Measurements from ENCODE around the gene ANO9. TPM values are rescaled to one million over a fixed set of nuclear protein-coding genes. Genes with fewer than 3 reads are reported as not detected.

The ANO9 gene
- total RNA-seq = under 0.01 TPM in 1 of 2 replicates, not detected in the other

DNA sequence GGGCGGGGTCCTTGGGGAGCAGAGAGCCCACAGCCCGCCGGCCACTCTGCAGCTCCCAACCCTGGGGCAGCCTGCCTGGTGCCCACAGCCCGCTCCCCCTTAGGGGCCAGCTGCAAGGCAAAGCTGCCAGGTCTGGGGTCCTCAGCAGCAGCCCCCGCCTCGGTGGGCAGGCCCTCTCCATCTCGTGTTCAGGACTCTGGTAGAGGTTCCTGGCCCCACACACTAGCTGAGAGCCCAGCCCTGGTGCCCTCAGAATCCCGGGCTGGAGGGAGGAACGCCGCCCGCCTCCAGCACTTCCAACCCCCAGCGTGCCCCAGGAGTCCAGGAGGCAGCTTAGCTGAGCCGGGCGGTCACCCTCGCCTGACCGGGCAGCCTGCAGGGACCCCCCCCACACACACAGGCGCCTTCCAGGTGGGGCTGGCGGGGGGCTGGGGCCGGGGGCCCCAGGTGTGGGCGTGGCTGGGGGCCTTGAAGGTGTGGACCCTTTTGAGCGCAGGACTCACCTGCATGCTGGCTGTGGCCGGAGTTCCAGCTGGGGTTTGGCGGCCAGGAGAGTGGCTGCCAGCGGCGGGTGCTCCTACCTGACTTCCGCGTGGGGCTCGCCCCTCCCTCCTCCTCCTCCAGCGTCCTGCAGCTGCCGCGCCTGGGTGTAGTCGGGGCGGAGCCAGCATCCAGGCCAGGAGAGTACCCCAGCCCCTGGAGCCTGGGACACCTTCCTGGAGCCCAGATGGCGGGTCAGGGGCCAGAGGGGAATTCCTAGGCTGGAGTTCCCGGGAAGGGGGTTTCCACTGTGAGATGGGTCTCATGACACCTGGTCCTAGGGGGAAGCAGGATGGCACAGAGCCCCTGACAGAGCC, at the start of gene ANO9:
Gene ANO9 (minus strand): TSS at position 594 of the 857 bp plus-strand sequence. CDS start 85 bp downstream, at position 509.

DNA sequence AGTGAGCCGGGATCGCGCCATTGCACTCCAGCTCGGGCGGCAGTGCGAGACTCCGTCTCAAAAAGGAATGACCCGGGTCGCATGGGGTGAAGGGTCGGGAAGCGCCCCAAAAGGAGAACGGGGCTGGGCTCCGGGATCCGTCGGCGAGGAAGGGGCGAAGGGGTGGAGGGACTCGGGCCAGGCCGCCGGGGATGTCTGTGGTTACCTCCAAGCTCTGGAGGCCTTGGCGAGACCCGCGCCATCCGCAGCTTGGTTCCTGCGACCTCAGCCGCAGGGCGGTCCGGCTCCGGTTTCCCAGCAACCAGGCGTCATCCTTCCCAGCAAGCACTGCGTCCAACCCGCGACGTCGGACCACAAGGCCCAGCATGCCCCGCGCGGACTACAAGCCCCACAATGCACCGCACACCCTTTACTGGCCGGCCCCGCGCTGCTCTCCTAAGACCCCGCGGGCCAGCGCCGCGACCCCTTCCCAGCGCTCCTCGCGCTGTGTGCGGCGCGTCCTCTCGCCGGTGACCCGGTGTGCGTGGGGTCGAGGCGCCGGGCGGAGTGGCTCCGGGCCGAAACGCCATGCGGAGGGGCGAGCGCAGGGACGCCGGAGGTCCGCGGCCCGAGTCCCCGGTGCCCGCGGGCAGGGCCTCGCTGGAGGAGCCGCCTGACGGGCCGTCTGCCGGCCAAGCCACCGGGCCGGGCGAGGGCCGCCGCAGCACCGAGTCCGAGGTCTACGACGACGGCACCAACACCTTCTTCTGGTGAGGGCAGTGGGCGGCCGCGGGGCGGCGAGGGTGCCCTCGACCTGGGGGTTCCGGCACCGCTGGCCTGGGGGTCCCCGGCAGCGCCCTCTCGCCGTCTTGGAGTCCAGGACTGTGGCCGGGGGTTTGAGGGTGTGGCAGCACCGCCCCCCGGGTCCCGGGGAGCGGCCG, 8.3 kb upstream of the ANO9 start, which contains the start of gene PTDSS2:
Gene PTDSS2 (plus strand): TSS at position 391 of the 920 bp plus-strand sequence. CDS start 177 bp downstream, at position 568.

GRCh38 chr11:394034-394857, 47.6 kb downstream of the ANO9 start, which contains the start of gene PKP3:
Gene PKP3, plus strand, starts transcription at chr11:394209. Its CDS starts 84 bp downstream, at chr11:394293.

DNA sequence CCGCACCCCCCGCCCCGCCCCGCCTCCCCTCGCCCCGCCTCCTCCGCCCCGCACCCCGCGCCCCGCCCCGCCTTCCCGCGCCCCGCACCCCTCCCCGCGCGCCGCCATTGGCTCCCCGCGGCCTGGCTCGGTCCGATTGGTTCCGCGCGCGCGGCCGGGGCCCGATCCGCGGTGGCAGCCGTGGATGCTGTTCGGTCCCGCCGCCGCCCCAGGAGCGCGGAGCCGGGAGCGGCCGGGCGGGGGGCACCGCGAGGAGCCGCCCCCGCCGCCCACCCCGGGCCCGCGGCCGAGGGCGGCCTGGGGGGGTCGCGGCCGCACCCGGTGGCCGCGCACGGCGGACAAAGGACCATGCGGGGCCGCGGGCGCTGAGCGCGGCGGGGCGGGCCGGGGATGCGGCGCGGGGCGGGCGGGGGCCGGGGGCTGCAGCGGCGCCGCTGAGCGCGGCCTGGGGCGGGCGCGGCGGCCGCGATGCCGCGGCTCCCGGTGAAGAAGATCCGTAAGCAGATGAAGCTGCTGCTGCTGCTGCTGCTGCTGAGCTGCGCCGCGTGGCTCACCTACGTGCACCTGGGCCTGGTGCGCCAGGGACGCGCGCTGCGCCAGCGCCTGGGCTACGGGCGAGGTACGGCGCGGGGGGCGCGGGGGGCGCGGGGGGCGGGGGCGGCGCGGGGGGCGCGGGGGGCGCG, 72.3 kb downstream of the ANO9 start, which contains the start of gene B4GALNT4:
Gene B4GALNT4 (plus strand): TSS at position 164 of the 683 bp plus-strand sequence. CDS start 305 bp downstream, at position 469.

Small RNA genes lying within 50 kb of the gene (small RNA-seq; reads per million reads assigned to genes)
- gene RN7SL838P = not detected

Other genes starting within 250 kb of the ANO9 start
- not detected in 2 replicates for gene SCGB1C1, start 248.9 kb downstream of the ANO9 start, total RNA-seq
- gene BET1L, start 234.6 kb downstream of the ANO9 start, total RNA-seq = 16.4 and 17.3 TPM in 2 replicates
- gene RIC8A, start 234.3 kb downstream of the ANO9 start, total RNA-seq = 95.9 and 130 TPM in 2 replicates
- 8.0 and 11.8 TPM in 2 replicates for gene SIRT3, start 205.7 kb downstream of the ANO9 start, total RNA-seq
- 117 TPM in 2 replicates for gene PSMD13, start 205.0 kb downstream of the ANO9 start, total RNA-seq
- under 0.01 TPM in 1 of 2 replicates, not detected in the other for gene NLRP6, start 163.6 kb downstream of the ANO9 start, total RNA-seq
- gene PGGHG, start 152.9 kb downstream of the ANO9 start, total RNA-seq = 11.0 and 11.7 TPM in 2 replicates
- gene IFITM5, start 142.5 kb downstream of the ANO9 start, total RNA-seq = not detected in 2 replicates
- 62.6 and 170 TPM in 2 replicates for gene IFITM2, start 134.2 kb downstream of the ANO9 start, total RNA-seq
- gene IFITM1, start 128.0 kb downstream of the ANO9 start, total RNA-seq = 9.6 and 32.7 TPM in 2 replicates
- 60.0 and 93.0 TPM in 2 replicates for gene IFITM3, start 121.2 kb downstream of the ANO9 start, total RNA-seq
- 0.59 and 0.73 TPM in 2 replicates for gene B4GALNT4, start 72.5 kb downstream of the ANO9 start, total RNA-seq
- 1.8 and 2.5 TPM in 2 replicates for gene PKP3, start 47.8 kb downstream of the ANO9 start, total RNA-seq
- 18.6 and 18.7 TPM in 2 replicates for gene SIGIRR, start 27.0 kb downstream of the ANO9 start, total RNA-seq
- gene PTDSS2, start 8.3 kb upstream of the ANO9 start, total RNA-seq = 29.4 and 36.2 TPM in 2 replicates
- gene RNH1, start 65.2 kb upstream of the ANO9 start, total RNA-seq = 425 and 460 TPM in 2 replicates
- 50.2 and 54.0 TPM in 2 replicates for gene HRAS, start 93.6 kb upstream of the ANO9 start, total RNA-seq
- gene LRRC56, start 95.5 kb upstream of the ANO9 start, total RNA-seq = 0.20 and 0.37 TPM in 2 replicates
- gene LMNTD2, start 118.7 kb upstream of the ANO9 start, total RNA-seq = under 0.01 and 0.20 TPM in 2 replicates
- 0.73 and 1.6 TPM in 2 replicates for gene RASSF7, start 119.0 kb upstream of the ANO9 start, total RNA-seq
- gene PHRF1, start 134.5 kb upstream of the ANO9 start, total RNA-seq = 24.3 and 41.4 TPM in 2 replicates
- gene IRF7, start 173.9 kb upstream of the ANO9 start, total RNA-seq = 5.1 and 6.1 TPM in 2 replicates
- not detected in 2 replicates for gene CDHR5, start 182.9 kb upstream of the ANO9 start, total RNA-seq
- gene SCT, start 185.2 kb upstream of the ANO9 start, total RNA-seq = not detected in 2 replicates
- under 0.01 TPM in 1 of 2 replicates, not detected in the other for gene DRD4, start 195.3 kb upstream of the ANO9 start, total RNA-seq